Testis (tissue), 3 donors: ENCODE results near the gene FEM1C. TPM values are rescaled to one million over a fixed set of nuclear protein-coding genes. Genes with fewer than 3 reads are reported as not detected.

ENCODE experiments used
- DNase-seq: peaks from one replicate; pipeline ENCODE4 v3.0.0-alpha.2; 2019
- H3K27ac ChIP-seq, 2 donors: fragments of 200-600 bp; sonication (generic); one replicate each; pipeline ENCODE4 v1.5.1; 2019
- H3K27me3 ChIP-seq: fragments of 200-600 bp; sonication (generic); one replicate; pipeline ENCODE4 v1.5.1; 2019
- H3K36me3 ChIP-seq: fragments of 200-600 bp; sonication (generic); one replicate; pipeline ENCODE4 v1.5.1; 2017; ENCODE audit warnings: low read depth; ENCODE audit errors: missing control alignments
- H3K4me1 ChIP-seq: fragments of 200-600 bp; sonication (generic); one replicate; pipeline ENCODE4 v1.5.1; 2019
- H3K4me3 ChIP-seq, 2 donors: fragments of 200-600 bp; sonication (generic); one replicate each; pipeline ENCODE4 v1.5.1; 2017 to 2019
- H3K9me3 ChIP-seq: fragments of 200-600 bp; sonication (generic); one replicate; pipeline ENCODE4 v1.5.1; 2017
- POLR2A ChIP-seq: fragments of 450-650 bp; IDR thresholded peaks from one replicate; pipeline ENCODE4 v1.6.1; 2017; ENCODE audit warnings: antibody characterized with exemption, mild to moderate bottlenecking, moderate library complexity
- WGBS, 2 donors: methylation state at CpG; one replicate each; pipeline ENCODE4 v1.1.5; 2018; 5-methylcytosine and 5-hydroxymethylcytosine counted together
- intact Hi-C: fragments of 100-400 bp; cut with DNase I; formaldehyde crosslinking; loops from one replicate; pipeline ENCODE4 v1.15.1; 2023; ENCODE audit warnings: low total_unique reads
- polyA plus RNA-seq: library from polyadenylated mRNA; stranded (reverse); fragments of 350-450 nt; fragmentation: Illumina TruSeq; extraction: RNeasy Lipid Tissue Mini Kit (QIAGEN cat#74804); gene quantifications from one replicate; pipeline ENCODE4 v1.2.3, GENCODE V29; 2014; ENCODE audit warnings: low read depth, low replicate concordance; ENCODE audit not compliant: insufficient read depth
- total RNA-seq, 2 donors: library from RNA; depleted of rRNA; stranded (reverse); fragments of >200 nt; gene quantifications; one replicate each; pipeline ENCODE4 v1.2.3, GENCODE V29; 2016
- TF ChIP-seq, protein P1 (sequence below), 3 experiments: fragments of 450-650 bp in 2 of 3; fragments of 200-600 bp in 1 of 3; sonication (generic) in 1 of 3; IDR thresholded peaks; one replicate each; pipeline ENCODE4 v1.5.1; 2016 to 2019; ENCODE audit warnings: antibody characterized with exemption in 3 of 3, mild to moderate bottlenecking in 2 of 3, moderate library complexity in 1 of 3

FEM1C gene
- total and polyA plus RNA-seq, 3 donors from 2014 or later = 20.0 to 28.7 (median 25.9) TPM

DNA sequence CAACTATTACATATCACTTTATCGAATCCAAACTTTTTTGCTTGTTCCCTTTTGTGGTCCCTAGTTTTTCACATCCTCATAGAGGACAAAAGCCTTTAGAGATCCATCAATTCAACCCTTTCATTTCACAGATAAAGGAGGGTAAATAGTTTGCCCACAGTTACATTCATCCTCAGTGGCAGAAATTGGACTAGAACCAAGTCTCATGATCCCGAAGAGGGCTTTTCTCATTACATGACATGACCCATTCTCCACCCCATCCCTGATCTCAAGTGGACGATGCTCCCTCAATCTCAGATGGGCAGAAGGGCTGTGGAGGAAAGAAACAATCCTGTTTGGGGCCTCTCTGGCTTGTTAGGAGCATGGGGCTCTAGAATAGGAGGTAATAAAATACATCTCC is 34.6 kb upstream of the FEM1C start:
- intact Hi-C loops = no loop called here

GRCh38 chr5:115578657-115579056 is 34.1 kb upstream of the FEM1C start:
- intact Hi-C loops = no loop called here
- Histone ChIP-seq H3K4me1 (no peaks in the 10 kb centered on the region), H3K36me3 (no peaks in the 10 kb centered on the region), H3K27me3 (no peaks in the 10 kb centered on the region), H3K9me3 (no peaks in the 10 kb centered on the region), H3K27ac (no peak overlapping the region), H3K4me3 (no peak overlapping the region)
- no peak for TF ChIP-seq POLR2A
- TF ChIP-seq, protein P1, sequence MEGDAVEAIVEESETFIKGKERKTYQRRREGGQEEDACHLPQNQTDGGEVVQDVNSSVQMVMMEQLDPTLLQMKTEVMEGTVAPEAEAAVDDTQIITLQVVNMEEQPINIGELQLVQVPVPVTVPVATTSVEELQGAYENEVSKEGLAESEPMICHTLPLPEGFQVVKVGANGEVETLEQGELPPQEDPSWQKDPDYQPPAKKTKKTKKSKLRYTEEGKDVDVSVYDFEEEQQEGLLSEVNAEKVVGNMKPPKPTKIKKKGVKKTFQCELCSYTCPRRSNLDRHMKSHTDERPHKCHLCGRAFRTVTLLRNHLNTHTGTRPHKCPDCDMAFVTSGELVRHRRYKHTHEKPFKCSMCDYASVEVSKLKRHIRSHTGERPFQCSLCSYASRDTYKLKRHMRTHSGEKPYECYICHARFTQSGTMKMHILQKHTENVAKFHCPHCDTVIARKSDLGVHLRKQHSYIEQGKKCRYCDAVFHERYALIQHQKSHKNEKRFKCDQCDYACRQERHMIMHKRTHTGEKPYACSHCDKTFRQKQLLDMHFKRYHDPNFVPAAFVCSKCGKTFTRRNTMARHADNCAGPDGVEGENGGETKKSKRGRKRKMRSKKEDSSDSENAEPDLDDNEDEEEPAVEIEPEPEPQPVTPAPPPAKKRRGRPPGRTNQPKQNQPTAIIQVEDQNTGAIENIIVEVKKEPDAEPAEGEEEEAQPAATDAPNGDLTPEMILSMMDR (IDR thresholded peaks at IDR 0.05) = no peak
- no peak for DNase-seq
- WGBS, 2 donors = 74 to 83% methylated on average over 3 of the region's 3 CpGs

More for the DNA sequence above, 34.6 kb upstream of the FEM1C start:
- Histone ChIP-seq H3K36me3 (no peaks in the 10 kb centered on the region), H3K4me3 (no peak overlapping the region), H3K9me3 (no peaks in the 10 kb centered on the region), H3K27me3 (no peaks in the 10 kb centered on the region), H3K4me1 (no peaks in the 10 kb centered on the region), H3K27ac (no peak overlapping the region)
- TF ChIP-seq, protein P1 (IDR thresholded peaks at IDR 0.05) = no peak
- TF ChIP-seq POLR2A = no peak
- DNase-seq = no peak
- 88 to 93% methylated on average over 3 of the region's 3 CpGs for WGBS, 2 donors

- no peaks in the 10 kb centered on the region for H3K27me3 ChIP-seq
- no peaks in the 10 kb centered on the region for H3K36me3 ChIP-seq
- TF ChIP-seq, protein P1 (IDR thresholded peaks at IDR 0.05) = no peak
- no peak for TF ChIP-seq POLR2A
- 81 to 84% methylated on average over 6 of the region's 6 CpGs for WGBS, 2 donors
- no peak for DNase-seq
- intact Hi-C loops = no loop called here
- H3K9me3 ChIP-seq = no peaks in the 10 kb centered on the region
- no peak overlapping the region for H3K4me3 ChIP-seq
- no peaks in the 10 kb centered on the region for H3K4me1 ChIP-seq
- H3K27ac ChIP-seq = no peak overlapping the region
Observed at GRCh38 chr5:115577741-115578140, 33.2 kb upstream of the FEM1C start.

- no peaks in the 10 kb centered on the region for H3K27me3 ChIP-seq
- no peak overlapping the region for H3K27ac ChIP-seq
- no peak overlapping the region for H3K4me3 ChIP-seq
- no peak for TF ChIP-seq POLR2A
- TF ChIP-seq, protein P1 (IDR thresholded peaks at IDR 0.05) = no peak
- no peak for DNase-seq
- WGBS, 2 donors = 76 to 85% methylated on average over 2 of the region's 2 CpGs
- intact Hi-C loops = no loop called here
- no peaks in the 10 kb centered on the region for H3K4me1 ChIP-seq
- H3K36me3 ChIP-seq = no peaks in the 10 kb centered on the region
- H3K9me3 ChIP-seq = no peaks in the 10 kb centered on the region
Observed at GRCh38 chr5:115577329-115577728, 32.8 kb upstream of the FEM1C start.
